H1 (cell line): ENCODE data around the gene EHBP1. TPM values are rescaled to one million over a fixed set of nuclear protein-coding genes. Genes with fewer than 3 reads are reported as not detected.

Experiments used
- CTCF ChIA-PET: fragments of 300-600 bp; sonication (Branson Sonifier 250); formaldehyde crosslinking; loops from one replicate; lab custom pipeline; 2021; ENCODE audit not compliant: partially characterized antibody; lab: Charles Lee
- POLR2A ChIA-PET: fragments of 300-600 bp; sonication (Branson Sonifier 250); formaldehyde crosslinking; loops from one replicate; lab custom pipeline; 2021; ENCODE audit warnings: inconsistent platforms; ENCODE audit not compliant: partially characterized antibody; lab: Charles Lee
- DNase-seq, 2 experiments: peaks; one replicate each; pipeline versions ENCODE4 v3.0.0 to v3.0.0-alpha.2; 2010 to 2022; ENCODE audit warnings: low spot score in 2 of 2, low read depth in 1 of 2, mixed read lengths in 1 of 2
- FAIRE-seq: peaks from 2 replicates; lab custom pipeline; 2011; peaks lifted over from hg19 to GRCh38; lab: Jason Lieb, UNC
- H2AFZ ChIP-seq: 2 replicates; pipeline ENCODE4 v1.8.1; 2012; ENCODE audit warnings: low read length, inconsistent platforms
- H2AK5ac ChIP-seq: 2 replicates; pipeline ENCODE4 v1.6.1; 2013; ENCODE audit warnings: low read depth, low read length
- H2BK120ac ChIP-seq: replicated peaks from 2 replicates; pipeline ENCODE3; 2013; ENCODE audit warnings: low read depth, low read length, inconsistent platforms
- H2BK12ac ChIP-seq: 2 replicates; pipeline ENCODE4 v1.6.1; 2013; ENCODE audit warnings: low read depth, low read length
- H2BK15ac ChIP-seq: 2 replicates; pipeline ENCODE4 v1.6.1; 2013; ENCODE audit warnings: low read length
- H2BK20ac ChIP-seq: 2 replicates; pipeline ENCODE4 v1.6.1; 2013; ENCODE audit warnings: low read length
- H2BK5ac ChIP-seq: 2 replicates; pipeline ENCODE4 v1.6.1; 2013; ENCODE audit warnings: low read depth, low read length
- H3K14ac ChIP-seq: 2 replicates; pipeline ENCODE4 v1.6.1; 2013; ENCODE audit warnings: inconsistent platforms; ENCODE audit not compliant: insufficient read length
- H3K18ac ChIP-seq: 2 replicates; pipeline ENCODE4 v1.6.1; 2013; ENCODE audit warnings: low read length; ENCODE audit errors: extremely low read depth
- H3K23ac ChIP-seq: 2 replicates; pipeline ENCODE4 v1.6.1; 2013; ENCODE audit warnings: inconsistent platforms; ENCODE audit not compliant: insufficient read length
- H3K23me2 ChIP-seq: 2 replicates; pipeline ENCODE4 v1.6.1; 2013; ENCODE audit warnings: low read depth, low read length
- H3K27ac ChIP-seq: 2 replicates; pipeline ENCODE4 v1.6.1; 2011; ENCODE audit warnings: low read depth, low read length, inconsistent platforms
- H3K27me3 ChIP-seq, 4 experiments: replicated peaks in 1 of 4; 1 replicate in 1 of 4; 2 replicates in 3 of 4; pipeline versions ENCODE4 v1.6.1 to v1.8.1; 2011 to 2013; ENCODE audit warnings: low read length in 3 of 4, mild to moderate bottlenecking in 3 of 4, inconsistent platforms in 2 of 4, mixed read lengths in 2 of 4, moderate library complexity in 1 of 4; ENCODE audit not compliant: control insufficient read depth in 3 of 4, insufficient read depth in 3 of 4; ENCODE audit errors: extremely low read depth in 1 of 4
- H3K36me3 ChIP-seq, 4 experiments: 2 replicates each; pipeline versions ENCODE4 v1.6.1 to v1.8.1; 2011 to 2013; ENCODE audit warnings: mild to moderate bottlenecking in 4 of 4, low read length in 3 of 4, moderate library complexity in 2 of 4, control low read depth in 1 of 4, inconsistent platforms in 1 of 4; ENCODE audit not compliant: insufficient read depth in 4 of 4, control insufficient read depth in 2 of 4
- H3K4ac ChIP-seq: replicated peaks from 2 replicates; pipeline ENCODE3; 2013; ENCODE audit warnings: low read length, low read depth, mixed read lengths, inconsistent platforms; ENCODE audit not compliant: insufficient read length
- H3K4me1 ChIP-seq, 4 experiments: replicated peaks in 1 of 4; 1 replicate in 1 of 4; 2 replicates in 3 of 4; pipeline versions ENCODE4 v1.6.1 to v1.8.1; 2011 to 2013; ENCODE audit warnings: low read length in 3 of 4, inconsistent platforms in 2 of 4, mixed read lengths in 1 of 4; ENCODE audit not compliant: insufficient read depth in 4 of 4, control insufficient read depth in 3 of 4
- H3K4me2 ChIP-seq, 2 experiments: 2 replicates each; pipeline versions ENCODE4 v1.6.1 to v1.8.1; 2011 to 2013; ENCODE audit warnings: low read depth in 2 of 2, low read length in 2 of 2, control low read depth in 1 of 2, inconsistent platforms in 1 of 2, mild to moderate bottlenecking in 1 of 2; ENCODE audit not compliant: insufficient read depth in 1 of 2
- H3K4me3 ChIP-seq, 4 experiments: fragments of 200-600, 300-600 bp in 1 of 4; sonication (generic), shearing (Covaris generic), sonication (Bioruptor Twin) in 1 of 4; 2 replicates each; pipeline versions ENCODE4 v1.5.1 to v1.8.1; 2011 to 2016; ENCODE audit warnings: low read length in 4 of 4, low read depth in 3 of 4, control low read depth in 2 of 4, inconsistent platforms in 2 of 4, mild to moderate bottlenecking in 2 of 4, mixed read lengths in 1 of 4, moderate library complexity in 1 of 4; ENCODE audit not compliant: insufficient read depth in 2 of 4; ENCODE audit errors: extremely low read depth in 1 of 4
- H3K56ac ChIP-seq: replicated peaks from 2 replicates; pipeline ENCODE3; 2013; ENCODE audit warnings: low read depth, mild to moderate bottlenecking, mixed read lengths, low read length, inconsistent platforms; ENCODE audit not compliant: insufficient read length
- H3K79me1 ChIP-seq: 2 replicates; pipeline ENCODE4 v1.6.1; 2013; ENCODE audit warnings: low read depth, low read length, control low read depth
- H3K79me2 ChIP-seq, 2 experiments: 2 replicates each; pipeline versions ENCODE4 v1.6.1 to v1.8.1; 2012 to 2013; ENCODE audit warnings: low read length in 2 of 2, mild to moderate bottlenecking in 2 of 2, inconsistent platforms in 1 of 2; ENCODE audit not compliant: insufficient read depth in 2 of 2, control insufficient read depth in 1 of 2
- H3K9ac ChIP-seq, 4 experiments: replicated peaks in 1 of 4; 1 replicate in 1 of 4; 2 replicates in 3 of 4; pipeline versions ENCODE4 v1.6.1 to v1.8.1; 2011 to 2013; ENCODE audit warnings: low read depth in 3 of 4, low read length in 3 of 4, control low read depth in 2 of 4, mild to moderate bottlenecking in 2 of 4, moderate library complexity in 2 of 4, inconsistent platforms in 1 of 4; ENCODE audit errors: extremely low read depth in 1 of 4
- H3K9me3 ChIP-seq, 2 experiments: 2 replicates each; pipeline versions ENCODE4 v1.6.1 to v1.8.1; 2012 to 2013; ENCODE audit warnings: mild to moderate bottlenecking in 2 of 2, moderate library complexity in 2 of 2, control low read depth in 1 of 2, inconsistent platforms in 1 of 2, low read depth in 1 of 2, low read length in 1 of 2, mixed read lengths in 1 of 2; ENCODE audit not compliant: insufficient read depth in 2 of 2
- H4K20me1 ChIP-seq, 2 experiments: replicated peaks in 1 of 2; 2 replicates each; pipeline versions ENCODE3 to v1.8.1; 2011 to 2013; ENCODE audit warnings: inconsistent platforms in 2 of 2, low read length in 2 of 2, mild to moderate bottlenecking in 1 of 2; ENCODE audit not compliant: insufficient read depth in 2 of 2, control insufficient read depth in 1 of 2
- H4K5ac ChIP-seq: 2 replicates; pipeline ENCODE4 v1.6.1; 2013; ENCODE audit warnings: low read length, low read depth, mixed read lengths, inconsistent platforms; ENCODE audit not compliant: insufficient read length
- H4K8ac ChIP-seq: 2 replicates; pipeline ENCODE4 v1.8.0; 2013; ENCODE audit warnings: mild to moderate bottlenecking, moderate library complexity, low read length, inconsistent platforms; ENCODE audit not compliant: insufficient read depth; ENCODE audit errors: extremely low read depth
- H4K91ac ChIP-seq: replicated peaks from 2 replicates; pipeline ENCODE3; 2013; ENCODE audit warnings: low read length, mixed read lengths, inconsistent platforms; ENCODE audit not compliant: insufficient read length
- BACH1 ChIP-seq: IDR thresholded peaks from 2 replicates; pipeline ENCODE4 v1.6.1; 2012; ENCODE audit warnings: low read length, improper control_type of control experiment
- CEBPB ChIP-seq: IDR thresholded peaks from 2 replicates; pipeline ENCODE4 v1.6.1; 2012; ENCODE audit warnings: low read depth, low read length
- CHD2 ChIP-seq: IDR thresholded peaks from 2 replicates; pipeline ENCODE4 v1.6.1; 2012; ENCODE audit warnings: low read length, improper control_type of control experiment
- KDM4A ChIP-seq: IDR thresholded peaks from one replicate; pipeline ENCODE4 v1.7.1; 2012; ENCODE audit warnings: low read depth, mild to moderate bottlenecking, moderate library complexity, low read length, inconsistent platforms; ENCODE audit not compliant: severe bottlenecking
- KDM5A ChIP-seq: fragments of 200-600 bp; IDR thresholded peaks from 2 replicates; pipeline ENCODE4 v1.7.1; 2012; ENCODE audit warnings: mild to moderate bottlenecking, low read length, inconsistent platforms, mixed read lengths
- RAD21 ChIP-seq, 2 experiments: IDR thresholded peaks in 1 of 2; conservative IDR thresholded peaks in 1 of 2; 2 replicates each; pipeline ENCODE4 v1.6.1; 2011; ENCODE audit warnings: low read depth in 2 of 2, low read length in 2 of 2, improper control_type of control experiment in 1 of 2, inconsistent platforms in 1 of 2, mild to moderate bottlenecking in 1 of 2, moderate library complexity in 1 of 2
- RNF2 ChIP-seq: fragments of 200-900, 300-1000 bp; sonication (generic); IDR thresholded peaks from 2 replicates; pipeline ENCODE4 v1.7.1; 2016; ENCODE audit warnings: borderline replicate concordance, low read depth, mild to moderate bottlenecking, antibody characterized with exemption, low read length; ENCODE audit not compliant: poor library complexity, severe bottlenecking; ENCODE audit errors: missing control alignments
- RXRA ChIP-seq: IDR thresholded peaks from 2 replicates; pipeline ENCODE4 v1.6.1; 2011; ENCODE audit warnings: low read depth, mild to moderate bottlenecking, low read length, moderate library complexity; ENCODE audit not compliant: insufficient read depth
- SIN3A ChIP-seq, 2 experiments: IDR thresholded peaks in 1 of 2; conservative IDR thresholded peaks in 1 of 2; 2 replicates each; pipeline ENCODE4 v1.6.1; 2011 to 2012; ENCODE audit warnings: low read length in 2 of 2, improper control_type of control experiment in 1 of 2, low read depth in 1 of 2, mild to moderate bottlenecking in 1 of 2
- SP4 ChIP-seq: IDR thresholded peaks from 2 replicates; pipeline ENCODE4 v1.6.1; 2012; ENCODE audit warnings: low read length, inconsistent platforms
- TAF1 ChIP-seq: IDR thresholded peaks from 2 replicates; pipeline ENCODE4 v1.6.1; 2011; ENCODE audit warnings: mild to moderate bottlenecking, low read depth, low read length
- YY1 ChIP-seq: IDR thresholded peaks from 2 replicates; pipeline ENCODE4 v1.6.1; 2011; ENCODE audit warnings: low read depth, mild to moderate bottlenecking, low read length
- WGBS, 2 experiments: shearing (Covaris generic) in 1 of 2; methylation state at CpG; one replicate each; pipeline versions ENCODE4 v1.1.6 to v1.1.7; 2013 to 2015; ENCODE audit warnings: low lambda C conversion rate in 2 of 2, mixed read lengths in 2 of 2, inconsistent platforms in 1 of 2, low coverage in 1 of 2, missing lambda C conversion rate in 1 of 2; ENCODE audit not compliant: insufficient replicate concordance in 2 of 2, insufficient coverage in 1 of 2, insufficient read length in 1 of 2; ENCODE audit errors: extremely low coverage in 1 of 2, missing lambda C conversion rate in 1 of 2; 5-methylcytosine and 5-hydroxymethylcytosine counted together
- polyA plus RNA-seq, 7 experiments: library from polyadenylated mRNA; depleted of rRNA in 3 of 7; stranded (reverse) in 5 of 7; unstranded in 2 of 7; fragments of >200 nt in 5 of 7; fragments of 200-250 nt in 2 of 7; gene quantifications; 1 replicate in 5 of 7; 2 replicates in 1 of 7; 4 replicates in 1 of 7; pipeline versions ENCODE4 v1.2.1 to v1.2.3, GENCODE V29; 2011 to 2013; ENCODE audit warnings: missing spikeins in 2 of 7, mixed read lengths in 2 of 7
- total RNA-seq: library from RNA; stranded (reverse); fragmentation: NEBNext Ultra II Directional; extraction: Animal tissue kit (Norgen Biotek cat#: 25700); gene quantifications from 2 replicates; pipeline ENCODE4 v1.2.1, GENCODE V29; 2021
- TF ChIP-seq, protein P1 (sequence below): IDR thresholded peaks from 2 replicates; pipeline ENCODE4 v1.6.1; 2012; ENCODE audit warnings: low read length, inconsistent platforms

EHBP1 gene
- total and polyA plus RNA-seq, 2 of the 8 experiments (the other 6 are each of a cell fraction or from before 2014, with no cell fraction given) = 12.0 to 64.1 TPM

DNA sequence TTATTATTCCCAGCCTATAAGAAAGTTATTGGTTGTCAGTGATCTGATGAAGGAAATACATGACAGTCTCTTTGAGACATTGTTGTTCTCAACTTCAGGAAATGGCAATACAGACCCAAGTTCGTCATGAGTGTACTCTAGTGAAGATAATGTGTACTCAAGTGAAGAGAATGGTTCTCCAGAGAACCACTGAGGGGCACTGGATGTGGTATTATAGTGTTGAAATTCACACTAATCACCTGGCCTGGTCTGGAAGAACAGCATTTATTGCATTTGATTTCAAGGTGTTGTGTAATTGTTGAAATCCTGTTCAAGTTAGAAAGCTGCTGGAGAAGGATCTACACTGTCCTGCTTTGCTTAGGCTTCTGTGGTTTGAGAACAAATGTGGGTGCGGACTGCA lies 321.7 kb downstream of the EHBP1 start:
- Histone ChIP-seq H2BK15ac (no peak overlapping the region), H3K4ac (no peak overlapping the region), H3K4me1 (no peaks in the 10 kb centered on the region), H2AK5ac (no peak overlapping the region), H4K5ac (no peak overlapping the region), H3K27ac (no peak overlapping the region), H3K9ac (no peak overlapping the region), H2BK12ac (no peak overlapping the region), H2BK120ac (no peak overlapping the region), H3K36me3 (0 out of 8 replicates have a peak, but pooled peaks cover 0 to 3% (median 0%) of the 10 kb centered on the region in 4 experiments), H3K79me2 (no peaks in the 10 kb centered on the region), H3K23me2 (no peaks in the 10 kb centered on the region; the same call in 1 of the 2 replicates), H3K14ac (no peak overlapping the region), H2AFZ (no peak overlapping the region), H3K27me3 (no peaks in the 10 kb centered on the region), H4K20me1 (no peaks in the 10 kb centered on the region), H2BK20ac (no peak overlapping the region), H3K56ac (no peak overlapping the region), H4K8ac (no peak overlapping the region), H2BK5ac (no peak overlapping the region), H3K23ac (no peak overlapping the region), H3K4me2 (no peak overlapping the region), H3K9me3 (no peaks in the 10 kb centered on the region; a peak in 1 of 4 replicates), H3K4me3 (no peak overlapping the region), H4K91ac (no peak overlapping the region), H3K18ac (no peak overlapping the region), H3K79me1 (no peaks in the 10 kb centered on the region)
- CTCF ChIA-PET = no interaction called here
- 97% methylated on average over 2 of the region's 2 CpGs; no CpG with 5 or more reads in 1 of the 2 experiments for WGBS, 2 experiments
- no peak for DNase-seq
- TF ChIP-seq YY1 (no peak), KDM4A (no peak), TAF1 (no peak), CHD2 (no peak), SP4 (no peak), CEBPB (no peak), RXRA (no peak), RAD21 (IDR thresholded peaks at IDR 0.05 in 1 of 2, conservative IDR thresholded peaks at IDR 0.05 in 1 of 2; ENCODE audit: low read depth in 2 of 2, low read length in 2 of 2) (no peak), KDM5A (no peak), SIN3A (conservative IDR thresholded peaks at IDR 0.05 in 1 of 2, IDR thresholded peaks at IDR 0.05 in 1 of 2; ENCODE audit: low read depth in 1 of 2, low read length in 2 of 2) (no peak), BACH1 (no peak), RNF2 (no peak)
- TF ChIP-seq, protein P1, sequence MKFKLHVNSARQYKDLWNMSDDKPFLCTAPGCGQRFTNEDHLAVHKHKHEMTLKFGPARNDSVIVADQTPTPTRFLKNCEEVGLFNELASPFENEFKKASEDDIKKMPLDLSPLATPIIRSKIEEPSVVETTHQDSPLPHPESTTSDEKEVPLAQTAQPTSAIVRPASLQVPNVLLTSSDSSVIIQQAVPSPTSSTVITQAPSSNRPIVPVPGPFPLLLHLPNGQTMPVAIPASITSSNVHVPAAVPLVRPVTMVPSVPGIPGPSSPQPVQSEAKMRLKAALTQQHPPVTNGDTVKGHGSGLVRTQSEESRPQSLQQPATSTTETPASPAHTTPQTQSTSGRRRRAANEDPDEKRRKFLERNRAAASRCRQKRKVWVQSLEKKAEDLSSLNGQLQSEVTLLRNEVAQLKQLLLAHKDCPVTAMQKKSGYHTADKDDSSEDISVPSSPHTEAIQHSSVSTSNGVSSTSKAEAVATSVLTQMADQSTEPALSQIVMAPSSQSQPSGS = no peak
- POLR2A ChIA-PET = no interaction called here
- no peak for FAIRE-seq
